Stimulated activated CD8-positive, alpha-beta memory T cell treated with anti-CD3 and anti-CD28 coated beads, Interleukin-4, amount 100 ng/mL, for 4 hours (primary cell): ENCODE results near the gene NBEA.

ENCODE experiments used
- DNase-seq, 2 donors: peaks; one replicate each; pipeline ENCODE4 v3.0.0-alpha.2; 2020; ENCODE audit warnings: low read depth in 2 of 2, low spot score in 1 of 2

The NBEA gene

GRCh38 chr13:35554972-35555623 is 613.0 kb downstream of the NBEA start:
- DNase-seq = no peak

DNA sequence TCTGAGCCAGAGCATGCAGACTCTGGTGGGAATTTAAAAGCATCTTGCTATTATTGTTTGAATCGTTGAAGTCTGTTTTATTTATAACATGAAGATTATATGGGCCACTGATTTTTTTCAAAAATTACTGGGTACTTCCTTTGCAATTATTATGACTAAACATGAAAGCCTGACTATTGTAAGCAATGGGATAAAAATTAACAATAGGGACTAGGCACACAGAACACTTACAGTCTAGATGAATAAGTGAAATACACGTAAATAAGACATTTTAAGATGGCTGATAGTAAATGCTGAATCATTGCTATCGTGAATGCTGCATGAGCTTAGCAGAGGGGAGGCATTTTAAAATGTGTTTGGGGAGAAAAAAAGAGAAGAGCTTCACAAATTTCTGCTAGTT is 615.4 kb downstream of the NBEA start:
- no peak for DNase-seq

DNA sequence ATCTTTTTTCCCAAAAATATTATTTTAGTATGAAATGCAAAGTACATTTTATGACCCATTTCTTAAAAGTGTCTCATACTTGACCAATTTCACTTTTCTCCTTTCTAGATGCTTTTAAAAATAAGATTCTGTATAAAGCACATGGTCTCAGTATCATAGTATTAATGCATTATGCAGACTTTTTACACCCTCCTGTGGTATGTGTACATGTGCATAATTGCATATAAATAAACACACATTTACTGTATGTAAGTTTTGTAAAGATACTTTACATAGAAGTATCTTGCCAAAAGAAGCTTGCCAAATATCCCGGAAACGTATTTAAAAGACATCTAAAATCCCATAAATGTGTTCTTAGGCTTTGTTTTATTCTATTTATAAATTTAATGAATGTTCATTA is 619.5 kb downstream of the NBEA start:
- DNase-seq = no peak

DNA sequence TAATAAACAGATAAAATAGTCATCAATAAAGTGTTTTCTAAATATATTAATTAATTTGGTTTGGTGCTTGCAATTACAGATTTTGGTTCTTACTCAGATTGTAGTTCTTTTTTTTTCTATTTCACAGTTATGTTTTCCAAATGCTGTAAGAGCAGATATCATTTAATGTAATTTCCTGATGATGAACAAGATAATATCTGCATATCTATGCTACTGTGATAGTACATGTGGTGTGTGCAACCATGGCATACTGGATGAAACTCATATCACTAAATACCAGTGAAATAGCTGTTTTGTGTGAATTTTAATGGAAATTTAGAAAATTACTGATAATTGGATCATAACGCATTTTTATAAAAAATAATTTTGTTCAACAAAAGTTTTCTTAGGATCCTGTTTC is 623.2 kb downstream of the NBEA start:
- no peak for DNase-seq

DNA sequence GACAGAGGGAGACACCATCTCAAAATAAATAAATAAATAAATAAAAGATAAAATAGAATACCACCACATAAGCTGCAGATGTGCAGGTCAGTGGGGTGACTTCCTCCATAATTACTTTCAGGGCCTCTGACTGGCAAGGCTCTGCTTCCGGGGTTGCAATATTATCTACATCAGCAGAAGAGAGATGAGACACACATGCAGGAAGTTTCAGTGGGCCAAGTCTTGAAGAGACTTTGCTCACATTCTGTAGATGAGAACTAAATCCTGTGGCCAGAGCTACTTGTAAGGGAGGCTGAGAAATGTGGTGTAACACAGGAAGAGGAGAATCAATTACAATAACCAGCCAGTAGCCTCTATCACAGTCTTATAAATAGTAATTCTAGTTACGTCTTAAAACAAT is 624.3 kb downstream of the NBEA start:
- DNase-seq = no peak

GRCh38 chr13:35567406-35567980 is 625.4 kb downstream of the NBEA start:
- DNase-seq = no peak

- DNase-seq = no peak
These were observed 631.6 kb downstream of the NBEA start for GRCh38 chr13:35573639-35574038.

GRCh38 chr13:35592457-35592856 is 650.4 kb downstream of the NBEA start:
- DNase-seq = no peak

- DNase-seq = no peak
These were observed 651.6 kb downstream of the NBEA start for GRCh38 chr13:35593651-35594050.

DNA sequence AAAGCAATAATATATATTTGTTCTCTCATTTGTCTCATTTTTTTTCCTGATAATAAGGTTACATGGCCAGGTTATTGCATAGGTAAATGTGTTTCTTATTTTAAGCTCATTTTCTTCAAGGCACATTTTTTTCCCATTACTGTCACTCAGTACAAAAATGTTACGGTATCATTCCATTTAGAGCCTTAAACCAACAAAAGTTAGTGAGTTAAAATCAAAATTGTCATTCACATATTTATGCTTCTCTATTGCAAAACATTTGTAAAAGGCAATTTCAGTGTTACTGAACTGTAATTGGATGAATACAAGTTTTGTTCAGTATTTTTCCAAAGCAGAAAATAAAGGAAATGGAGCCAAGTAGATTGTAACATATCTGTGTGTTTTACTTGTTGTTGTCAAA is 652.0 kb downstream of the NBEA start:
- no peak for DNase-seq

GRCh38 chr13:35595181-35595580 is 653.1 kb downstream of the NBEA start:
- no peak for DNase-seq

DNA sequence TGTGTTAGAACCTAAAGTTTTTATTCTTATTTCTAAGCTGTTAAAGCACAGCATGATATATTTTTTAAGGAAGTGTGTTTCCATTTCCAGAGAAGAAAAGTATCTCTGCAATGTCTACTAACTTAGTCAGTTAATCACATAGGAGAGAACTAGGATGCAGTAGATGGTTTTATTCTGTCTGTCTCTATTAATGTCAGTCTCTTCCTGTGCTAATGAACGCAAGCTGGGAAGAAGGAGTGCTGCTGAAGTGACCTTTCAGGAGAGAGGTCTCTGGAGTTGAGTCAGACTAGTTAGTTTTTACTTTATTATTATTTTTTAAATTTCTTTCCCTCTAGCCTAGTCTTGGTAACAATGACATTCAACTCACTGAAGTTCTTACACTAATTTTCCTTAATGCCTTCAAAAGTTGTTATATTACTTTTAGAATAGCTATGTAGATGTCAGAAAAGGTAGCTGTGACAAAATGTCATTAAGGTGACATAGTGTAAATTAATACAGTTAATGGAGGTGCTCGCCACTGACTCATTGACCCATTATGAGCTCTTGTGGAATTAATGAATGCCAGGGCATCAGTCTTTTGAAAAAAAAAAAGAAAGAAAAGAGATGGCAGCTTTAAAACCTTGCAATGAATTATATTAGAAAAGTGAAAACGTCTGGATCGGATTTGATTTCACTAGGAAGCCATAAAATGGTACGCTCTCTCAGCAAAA is 654.4 kb downstream of the NBEA start:
- DNase-seq = no peak

DNA sequence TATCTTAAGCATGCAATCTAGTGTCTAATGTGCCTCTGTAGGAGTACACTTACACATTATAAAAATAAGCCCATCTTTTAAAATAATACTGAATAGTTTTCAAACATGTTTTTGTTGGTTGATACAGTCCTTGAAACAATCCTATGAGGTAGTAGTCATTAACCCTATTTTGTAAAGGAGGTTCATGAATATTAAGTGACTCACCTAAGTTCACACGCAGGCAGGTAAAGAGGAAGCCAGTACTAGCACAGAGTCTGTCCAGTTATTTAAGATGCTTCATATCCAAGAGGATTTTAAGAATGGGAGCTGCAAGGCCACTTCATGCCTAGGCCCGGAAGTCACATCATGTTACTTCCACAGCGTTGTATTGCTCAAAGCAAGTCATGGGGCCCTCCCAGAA is 655.4 kb downstream of the NBEA start:
- DNase-seq = no peak

DNA sequence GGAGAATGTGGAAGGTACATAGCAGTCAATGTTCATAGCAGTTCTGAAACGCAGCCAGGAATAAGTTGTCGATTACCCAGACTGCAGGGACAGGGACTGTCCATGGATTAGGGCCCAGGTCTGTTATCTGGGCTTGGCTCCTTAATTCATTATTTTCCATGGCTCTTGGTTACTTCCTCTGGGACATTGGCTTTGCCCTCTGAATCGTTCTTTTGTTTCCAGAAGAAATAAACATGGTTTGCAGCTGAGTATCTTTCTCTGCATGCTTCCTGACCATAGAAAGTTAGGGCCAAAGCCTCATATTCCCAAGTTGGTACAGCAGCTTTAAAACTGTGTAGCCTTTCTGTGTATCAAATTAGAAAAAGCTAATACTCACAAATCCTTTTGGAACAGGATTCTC is 656.2 kb downstream of the NBEA start:
- no peak for DNase-seq

GRCh38 chr13:35598790-35599369 is 656.8 kb downstream of the NBEA start:
- no peak for DNase-seq

DNA sequence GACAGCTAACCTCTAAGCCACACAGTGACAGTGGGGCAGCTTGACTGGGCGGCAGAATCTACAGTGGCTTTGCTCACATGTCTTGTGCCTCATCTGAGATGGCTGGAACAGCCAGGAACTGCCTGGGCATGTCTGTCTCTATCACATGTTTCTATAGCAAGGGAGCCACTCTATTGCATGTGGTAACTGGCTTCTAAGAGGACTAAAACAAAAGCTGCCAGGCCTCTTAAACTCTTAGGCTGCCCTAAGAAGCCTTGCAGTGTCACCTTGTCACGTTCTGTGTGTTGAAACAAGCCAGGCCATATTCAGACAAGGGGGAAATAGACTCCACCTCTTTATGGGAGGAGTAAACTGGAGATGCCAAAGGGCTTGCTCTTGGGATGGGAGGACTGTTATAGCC is 657.3 kb downstream of the NBEA start:
- no peak for DNase-seq

DNA sequence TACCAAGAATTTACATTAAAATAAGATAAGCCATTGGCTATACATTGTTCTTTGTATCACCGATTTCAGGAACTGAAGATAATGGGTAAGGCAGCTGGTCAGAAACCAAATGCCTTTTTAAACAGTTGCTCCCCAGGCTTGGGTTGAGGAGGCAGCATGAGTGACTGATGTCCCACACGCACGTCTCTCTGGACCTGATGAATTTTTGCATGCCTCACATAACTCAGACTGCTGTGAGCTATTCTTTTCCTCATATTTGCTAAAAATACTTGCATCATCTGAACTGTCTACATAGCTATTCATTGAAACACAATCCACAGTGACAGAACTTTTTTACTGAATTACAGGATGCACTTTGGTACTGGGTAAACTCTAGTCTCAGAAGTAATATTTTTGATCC is 658.1 kb downstream of the NBEA start:
- no peak for DNase-seq

GRCh38 chr13:35603593-35604285 is 661.7 kb downstream of the NBEA start:
- DNase-seq = no peak

- DNase-seq = no peak
These were observed 672.6 kb downstream of the NBEA start for GRCh38 chr13:35614666-35615065.

GRCh38 chr13:35617420-35617819 is 675.4 kb downstream of the NBEA start:
- no peak for DNase-seq

DNA sequence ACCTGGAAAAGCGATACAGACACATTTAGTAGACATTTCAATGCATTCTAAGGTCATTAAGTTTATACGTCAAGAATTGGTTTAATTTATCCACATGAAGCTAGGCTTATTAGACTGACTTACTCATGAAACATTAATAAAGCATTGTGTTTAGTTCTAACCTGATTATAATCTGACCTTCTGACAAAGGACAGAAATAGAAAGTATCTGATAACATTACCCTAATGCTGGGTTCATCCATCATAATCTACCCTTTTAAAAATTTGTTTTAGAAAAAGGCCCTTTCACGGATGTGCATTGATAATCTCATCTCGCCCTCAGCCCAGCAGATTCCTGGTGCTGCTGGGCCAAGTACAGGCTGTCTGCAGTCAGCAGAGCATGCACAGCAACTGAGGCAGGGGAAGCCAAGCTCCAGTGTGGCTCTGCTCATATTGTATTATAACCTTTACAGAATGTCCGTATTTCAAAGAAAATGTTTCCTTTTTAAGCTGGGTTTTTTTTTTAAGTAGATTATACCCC is 676.6 kb downstream of the NBEA start:
- no peak for DNase-seq

- no peak for DNase-seq
These were observed 679.9 kb downstream of the NBEA start for GRCh38 chr13:35621989-35622388.
